HG02981 (cell line): ENCODE results near the gene MAFB.

ENCODE experiments used
- ATAC-seq: cut with Tn5 transposase; IDR thresholded peaks from one replicate; pipeline ENCODE4 v1.9.1; 2021; ENCODE audit warnings: mild to moderate bottlenecking, moderate library complexity; ENCODE audit not compliant: unreplicated experiment

MAFB gene

GRCh38 chr20:40663304-40663790 lies 25.7 kb downstream of the MAFB start:
- no peak for ATAC-seq

- ATAC-seq = no peak
Observed at GRCh38 chr20:40659567-40659966, 29.5 kb downstream of the MAFB start.

- ATAC-seq = no peak
Observed at GRCh38 chr20:40658509-40658908, 30.5 kb downstream of the MAFB start.

GRCh38 chr20:40657526-40657925 lies 31.5 kb downstream of the MAFB start:
- ATAC-seq = no peak

GRCh38 chr20:40655451-40655850 lies 33.6 kb downstream of the MAFB start:
- ATAC-seq = no peak

- no peak for ATAC-seq
Observed at GRCh38 chr20:40654876-40655275, 34.2 kb downstream of the MAFB start.

- ATAC-seq = no peak
Observed at GRCh38 chr20:40652441-40652987, 36.5 kb downstream of the MAFB start.

- no peak for ATAC-seq
Observed at GRCh38 chr20:40651151-40651550, 37.9 kb downstream of the MAFB start.

GRCh38 chr20:40650707-40651106 lies 38.3 kb downstream of the MAFB start:
- ATAC-seq = no peak

GRCh38 chr20:40648210-40649072 lies 40.6 kb downstream of the MAFB start:
- ATAC-seq = no peak

GRCh38 chr20:40646813-40647212 lies 42.2 kb downstream of the MAFB start:
- no peak for ATAC-seq

GRCh38 chr20:40646361-40646760 lies 42.7 kb downstream of the MAFB start:
- ATAC-seq = no peak

- ATAC-seq = no peak
Observed at GRCh38 chr20:40644863-40645262, 44.2 kb downstream of the MAFB start.

- no peak for ATAC-seq
Observed at GRCh38 chr20:40643891-40644290, 45.1 kb downstream of the MAFB start.

GRCh38 chr20:40641809-40642208 lies 47.2 kb downstream of the MAFB start:
- ATAC-seq = no peak

GRCh38 chr20:40641202-40641601 lies 47.8 kb downstream of the MAFB start:
- ATAC-seq = no peak

- no peak for ATAC-seq
Observed at GRCh38 chr20:40640667-40641066, 48.4 kb downstream of the MAFB start.

- ATAC-seq = no peak
Observed at GRCh38 chr20:40639676-40640355, 49.2 kb downstream of the MAFB start.

GRCh38 chr20:40639132-40639531 lies 49.9 kb downstream of the MAFB start:
- ATAC-seq = no peak

GRCh38 chr20:40638414-40638813 lies 50.6 kb downstream of the MAFB start:
- ATAC-seq = no peak

GRCh38 chr20:40637176-40637575 lies 51.9 kb downstream of the MAFB start:
- no peak for ATAC-seq

- no peak for ATAC-seq
Observed at GRCh38 chr20:40636486-40636885, 52.5 kb downstream of the MAFB start.
